GM21367 (cell line): ENCODE measurements around the gene SSR4.

ENCODE experiments used
- ATAC-seq: cut with Tn5 transposase; IDR thresholded peaks from one replicate; pipeline ENCODE4 v1.9.1; 2021; ENCODE audit not compliant: unreplicated experiment

The SSR4 gene

DNA sequence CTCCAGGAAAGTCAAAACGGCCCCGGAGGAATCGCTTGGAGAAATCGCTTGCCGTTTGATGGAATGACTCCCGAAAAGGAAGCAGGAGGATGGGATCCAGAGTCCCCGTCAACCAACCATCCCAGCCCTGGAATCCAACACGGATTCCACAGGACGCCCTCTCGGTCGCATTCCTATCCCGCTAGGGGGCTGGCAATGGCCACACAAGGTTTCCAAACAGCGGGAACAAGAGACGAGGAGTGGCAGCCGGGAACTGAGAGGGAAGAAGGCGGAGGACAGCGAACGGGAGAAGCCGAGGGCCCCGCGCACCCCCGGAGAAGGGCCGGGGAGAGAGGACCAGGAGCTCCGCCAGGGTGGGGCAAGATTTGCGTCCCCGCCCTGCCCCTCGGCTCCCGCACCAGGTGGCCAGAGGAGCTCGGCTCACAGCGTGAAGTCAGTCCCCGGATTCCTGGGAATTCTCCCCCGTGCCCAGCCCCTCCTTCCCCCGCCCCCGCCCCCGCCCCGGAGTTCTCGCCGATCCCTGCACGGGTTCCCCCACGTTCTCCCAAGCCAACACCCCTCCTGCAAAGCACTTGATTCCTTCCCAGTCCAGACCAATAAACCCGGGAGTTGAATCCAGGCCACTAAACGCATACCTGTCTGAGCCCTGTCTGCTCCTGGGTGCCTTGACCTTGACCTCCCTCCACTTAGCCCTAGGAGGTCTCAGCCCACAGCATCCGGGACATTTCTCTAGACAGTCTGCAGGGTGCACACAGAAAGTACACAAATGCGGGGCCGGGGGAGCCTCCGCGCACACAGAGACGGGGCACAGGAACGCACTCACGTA is 34.5 kb downstream of the SSR4 start:
- no peak for ATAC-seq

GRCh38 chrX:153829549-153829798 is 35.0 kb downstream of the SSR4 start:
- ATAC-seq, result no peak

DNA sequence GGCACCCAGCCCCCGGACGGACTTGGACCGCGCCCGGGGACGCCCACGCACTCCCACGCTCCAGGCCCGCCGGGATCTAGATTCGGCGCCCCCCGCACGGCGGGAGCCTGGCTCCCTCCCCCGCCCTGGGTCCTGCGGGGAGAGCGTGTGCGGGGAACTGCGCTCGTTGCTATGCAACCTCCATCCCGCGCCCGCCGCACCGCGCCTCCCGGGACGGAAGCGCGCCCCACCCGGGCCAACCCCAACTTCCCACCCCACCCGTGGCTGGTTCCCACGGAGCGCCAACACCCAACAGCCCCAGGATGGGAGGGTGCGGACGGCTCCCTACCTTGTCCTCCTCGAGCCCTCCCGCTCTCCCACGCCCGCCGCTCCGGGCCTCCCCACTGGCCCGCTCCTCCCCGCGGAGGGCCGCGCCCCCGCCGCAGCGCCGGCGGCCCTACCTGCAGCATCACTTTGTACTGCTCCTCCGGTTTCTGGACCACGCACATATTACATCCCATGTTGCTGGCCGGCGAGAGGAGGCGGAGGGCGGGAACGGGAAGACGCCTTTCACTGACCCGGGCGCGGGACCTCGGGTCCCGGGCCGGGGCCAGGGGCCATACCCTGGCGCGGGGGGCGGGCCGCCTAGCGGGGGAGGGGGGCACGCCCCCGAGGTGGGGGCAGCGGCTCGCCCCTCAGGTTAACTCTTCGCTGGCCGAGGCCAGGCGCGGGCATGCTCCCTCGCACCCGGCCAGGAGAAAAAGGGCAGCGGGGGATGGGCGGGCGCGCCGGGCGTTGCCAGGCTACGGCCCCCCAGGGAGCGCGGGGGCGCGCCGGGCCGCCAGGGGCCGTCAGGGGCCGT is 35.6 kb downstream of the SSR4 start, which contains the start of gene PDZD4:
TSS of gene PDZD4 (minus strand) at position 746 of the 841 bp plus-strand sequence. CDS start at position 500, 246 bp downstream.
- ATAC-seq, result no peak

- no peak for ATAC-seq
Observed at GRCh38 chrX:153830640-153831428, 36.4 kb downstream of the SSR4 start.

GRCh38 chrX:153831429-153832150 is 37.1 kb downstream of the SSR4 start:
- ATAC-seq, result no peak

DNA sequence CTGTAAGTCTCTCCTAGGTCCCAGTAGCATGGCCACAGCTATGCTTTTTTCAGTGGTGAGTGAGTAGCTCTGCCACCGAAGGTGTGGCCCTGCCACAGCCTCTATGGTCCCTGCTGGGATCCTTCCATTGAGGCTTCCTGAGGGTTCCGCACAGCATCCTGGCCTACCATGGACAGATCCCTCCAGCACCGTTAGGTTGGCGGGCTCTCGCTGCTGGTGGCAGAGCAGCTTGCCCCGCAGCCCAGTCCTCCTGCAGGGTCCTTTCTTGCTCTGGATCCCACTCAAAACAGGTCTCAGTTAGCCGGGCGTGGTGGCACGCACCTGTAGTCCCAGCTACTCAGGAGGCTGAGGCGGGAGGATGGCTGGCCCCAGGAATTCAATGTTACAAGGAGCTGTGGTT is 38.3 kb downstream of the SSR4 start:
- no peak for ATAC-seq

DNA sequence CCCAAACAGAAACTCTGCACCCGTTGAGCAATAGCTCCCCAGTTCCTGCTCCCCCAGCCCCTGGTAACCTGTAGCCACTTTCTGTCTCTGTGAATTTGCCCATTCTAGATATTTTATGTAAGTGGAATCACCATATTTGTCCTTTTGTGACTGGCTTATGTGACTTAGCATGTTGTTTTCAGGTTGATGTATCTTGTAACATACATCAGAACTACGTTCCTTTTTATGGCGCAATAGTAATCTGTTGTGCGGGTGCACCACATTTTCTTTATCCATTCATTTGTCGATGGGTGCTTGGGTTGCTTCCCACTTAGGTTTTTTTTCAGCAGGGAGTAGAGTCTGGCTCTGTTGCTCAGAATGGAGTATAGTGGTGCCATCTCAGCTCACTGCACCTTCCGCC is 42.5 kb downstream of the SSR4 start:
- ATAC-seq, result no peak

DNA sequence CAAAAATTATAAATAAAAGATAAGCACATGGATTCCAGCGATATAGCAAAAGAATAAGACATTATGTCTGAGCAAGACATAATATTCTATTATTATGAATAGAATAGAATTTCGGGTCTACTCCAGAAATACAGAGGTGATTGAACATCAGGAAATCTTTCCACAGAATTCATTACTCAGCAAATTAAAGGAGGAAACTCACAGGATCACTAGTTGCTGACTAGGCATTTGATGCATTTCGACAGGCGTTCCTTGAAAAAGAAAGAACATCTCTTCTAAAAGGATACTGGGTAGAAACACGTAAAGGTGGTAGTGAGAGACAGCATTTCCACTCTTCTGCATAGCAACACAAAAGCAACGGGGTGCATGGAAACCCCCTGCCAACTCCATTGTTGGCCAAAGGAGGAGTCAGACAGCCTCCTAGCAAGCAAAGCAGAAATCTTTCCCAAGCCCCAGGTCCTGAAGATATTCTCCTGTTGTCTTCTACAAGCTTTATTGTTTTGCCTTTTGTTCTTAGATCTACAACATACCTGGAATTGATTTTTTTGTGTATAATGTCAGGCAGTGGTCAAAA is 50.1 kb downstream of the SSR4 start:
- ATAC-seq, result no peak

- ATAC-seq, result no peak
Observed at GRCh38 chrX:153845195-153845594, 50.7 kb downstream of the SSR4 start.

DNA sequence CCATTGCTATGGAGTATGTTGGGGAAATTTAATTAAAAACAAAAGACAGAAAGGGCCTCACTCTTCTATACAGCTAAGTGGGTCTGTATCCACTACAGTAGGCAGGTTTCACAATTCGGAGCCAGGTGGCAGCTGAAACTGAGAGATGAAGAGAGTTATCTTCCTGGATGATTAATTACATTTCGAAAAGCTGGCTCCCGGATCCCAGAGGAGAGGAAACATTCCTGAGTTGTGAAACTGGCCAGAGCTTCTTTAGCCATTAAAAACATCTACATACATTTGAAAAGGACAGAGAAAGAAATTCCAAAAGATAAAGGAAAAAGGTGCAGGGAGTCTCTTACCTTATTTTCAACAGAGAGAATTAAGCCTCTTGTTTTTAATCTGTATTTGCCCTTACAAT is 51.4 kb downstream of the SSR4 start:
- no peak for ATAC-seq
